Measurements from ENCODE around the gene COL23A1. TPM values are rescaled to one million over a fixed set of nuclear protein-coding genes. Genes with fewer than 3 reads are reported as not detected.

The COL23A1 gene
- total RNA-seq, 4 donors from 2014 or later: 0.44 to 0.65 (median 0.57) TPM; not detected in 1

- TF ChIP-seq, protein P1, sequence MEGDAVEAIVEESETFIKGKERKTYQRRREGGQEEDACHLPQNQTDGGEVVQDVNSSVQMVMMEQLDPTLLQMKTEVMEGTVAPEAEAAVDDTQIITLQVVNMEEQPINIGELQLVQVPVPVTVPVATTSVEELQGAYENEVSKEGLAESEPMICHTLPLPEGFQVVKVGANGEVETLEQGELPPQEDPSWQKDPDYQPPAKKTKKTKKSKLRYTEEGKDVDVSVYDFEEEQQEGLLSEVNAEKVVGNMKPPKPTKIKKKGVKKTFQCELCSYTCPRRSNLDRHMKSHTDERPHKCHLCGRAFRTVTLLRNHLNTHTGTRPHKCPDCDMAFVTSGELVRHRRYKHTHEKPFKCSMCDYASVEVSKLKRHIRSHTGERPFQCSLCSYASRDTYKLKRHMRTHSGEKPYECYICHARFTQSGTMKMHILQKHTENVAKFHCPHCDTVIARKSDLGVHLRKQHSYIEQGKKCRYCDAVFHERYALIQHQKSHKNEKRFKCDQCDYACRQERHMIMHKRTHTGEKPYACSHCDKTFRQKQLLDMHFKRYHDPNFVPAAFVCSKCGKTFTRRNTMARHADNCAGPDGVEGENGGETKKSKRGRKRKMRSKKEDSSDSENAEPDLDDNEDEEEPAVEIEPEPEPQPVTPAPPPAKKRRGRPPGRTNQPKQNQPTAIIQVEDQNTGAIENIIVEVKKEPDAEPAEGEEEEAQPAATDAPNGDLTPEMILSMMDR (IDR thresholded peaks at IDR 0.05; ENCODE audit: low read depth): no peak
Observed at GRCh38 chr5:178383301-178383918, 206.8 kb downstream of the COL23A1 start.

DNA sequence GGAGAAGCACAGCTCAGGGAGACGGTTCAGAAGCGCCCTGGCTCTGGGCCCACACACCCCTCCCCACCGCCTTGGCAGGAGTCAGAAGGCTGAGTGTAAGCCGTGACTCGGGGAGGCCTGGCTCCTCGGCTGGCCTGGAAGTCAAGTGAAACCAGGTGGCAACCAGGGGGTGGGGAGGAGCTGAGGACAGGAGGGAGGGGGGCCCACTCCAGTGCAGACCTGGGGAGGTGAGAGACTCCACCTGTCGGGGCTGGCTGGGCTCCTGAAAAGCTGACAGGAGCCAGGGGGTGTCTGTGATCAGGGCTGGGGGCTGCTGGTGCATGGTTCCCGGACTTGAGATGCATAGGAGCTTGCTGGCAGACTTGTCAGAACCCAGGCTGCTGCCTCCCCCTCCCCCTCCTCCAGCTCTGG is 207.4 kb downstream of the COL23A1 start:
- TF ChIP-seq, protein P1 (IDR thresholded peaks at IDR 0.05; ENCODE audit: low read depth): no peak

DNA sequence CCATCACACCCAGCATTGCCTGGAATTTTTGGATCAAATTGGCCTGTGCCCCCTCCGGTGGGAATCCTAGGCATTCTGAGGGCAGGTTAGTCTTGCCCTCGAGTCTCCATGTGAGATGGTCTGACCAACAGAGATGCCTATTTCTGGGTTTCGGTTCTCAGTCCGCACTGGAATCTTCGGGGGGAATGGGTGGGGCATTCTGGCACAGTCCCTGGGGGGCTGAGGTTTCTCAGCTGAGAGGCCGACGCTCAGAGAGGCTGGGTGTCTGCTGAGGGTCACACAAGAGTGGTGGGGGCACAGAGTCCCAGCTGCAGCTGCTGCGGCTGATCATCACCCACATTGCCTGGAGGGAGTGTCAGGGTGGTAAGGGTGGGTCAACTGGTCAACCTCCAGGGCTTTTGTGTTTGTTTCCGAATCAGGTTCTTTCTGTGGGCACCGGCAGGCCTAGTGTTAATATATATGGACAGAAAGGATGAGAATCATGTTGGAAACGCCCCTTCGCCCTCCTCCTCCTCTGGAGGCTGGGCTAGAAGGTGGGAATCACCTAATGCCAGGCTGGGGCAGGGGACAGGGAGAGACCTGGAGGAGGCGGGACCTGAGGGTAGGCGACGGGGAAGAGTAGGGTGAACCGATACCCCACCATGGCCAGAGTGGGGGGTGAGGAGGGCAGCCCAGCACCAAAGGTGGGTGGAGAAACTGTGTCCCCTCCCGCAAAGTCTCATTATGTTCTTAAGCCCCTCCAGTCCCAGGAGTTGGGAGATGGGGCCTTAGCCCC is 208.1 kb downstream of the COL23A1 start:
- TF ChIP-seq, protein P1 (IDR thresholded peaks at IDR 0.05; ENCODE audit: low read depth): no peak

- TF ChIP-seq, protein P1 (IDR thresholded peaks at IDR 0.05; ENCODE audit: low read depth): no peak
Observed at GRCh38 chr5:178381206-178381605, 209.0 kb downstream of the COL23A1 start.

GRCh38 chr5:178380541-178381074 is 209.6 kb downstream of the COL23A1 start:
- TF ChIP-seq, protein P1 (IDR thresholded peaks at IDR 0.05; ENCODE audit: low read depth): no peak

DNA sequence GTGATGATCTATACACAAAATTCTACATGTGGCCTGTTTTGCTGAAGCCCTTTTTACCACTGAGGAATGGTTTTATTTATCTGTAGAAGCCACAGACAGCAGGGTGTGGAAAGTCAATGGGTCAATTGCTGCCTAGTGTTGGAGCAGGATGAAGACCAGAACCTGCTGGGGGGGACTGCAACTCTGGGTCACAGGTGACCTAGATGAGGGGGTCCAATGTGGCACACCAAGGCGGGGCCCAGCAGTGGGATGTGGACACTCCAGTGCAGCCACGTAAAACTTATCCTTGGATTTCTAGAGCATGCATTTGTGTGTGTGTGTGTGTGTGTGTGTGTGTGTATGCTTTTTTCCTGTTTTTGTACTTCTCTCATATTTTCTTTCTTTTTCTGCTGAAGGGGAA is 210.1 kb downstream of the COL23A1 start:
- TF ChIP-seq, protein P1 (IDR thresholded peaks at IDR 0.05; ENCODE audit: low read depth): no peak
